DMS79 (cell line): ENCODE results near the gene PSD4.

Experiments used
- DNase-seq: peaks from one replicate; lab custom pipeline; 2025; lab: John Stamatoyannopoulos, UW

Gene PSD4

GRCh38 chr2:113238871-113239839 lies 65.4 kb downstream of the PSD4 start:
- no peak for DNase-seq

GRCh38 chr2:113240150-113240914 lies 66.6 kb downstream of the PSD4 start:
- DNase-seq = no peak

GRCh38 chr2:113240915-113241911 lies 67.4 kb downstream of the PSD4 start:
- DNase-seq = no peak

- DNase-seq = no peak
Measured at GRCh38 chr2:113242327-113242726, 68.6 kb downstream of the PSD4 start.

GRCh38 chr2:113245276-113245711 lies 71.5 kb downstream of the PSD4 start:
- DNase-seq = no peak

- DNase-seq = no peak
Measured at GRCh38 chr2:113246606-113247005, 72.8 kb downstream of the PSD4 start.

GRCh38 chr2:113248997-113249770 lies 75.4 kb downstream of the PSD4 start:
- DNase-seq = peak; percentile 15

- DNase-seq = no peak
Measured at GRCh38 chr2:113251118-113251517, 77.3 kb downstream of the PSD4 start.

- no peak for DNase-seq
Measured at GRCh38 chr2:113252047-113252590, 78.3 kb downstream of the PSD4 start.

- DNase-seq = no peak
Measured at GRCh38 chr2:113253453-113253852, 79.7 kb downstream of the PSD4 start.

GRCh38 chr2:113255140-113256070 lies 81.6 kb downstream of the PSD4 start:
- no peak for DNase-seq

GRCh38 chr2:113257516-113258264 lies 83.9 kb downstream of the PSD4 start:
- DNase-seq = no peak

GRCh38 chr2:113258471-113259147 lies 84.8 kb downstream of the PSD4 start:
- no peak for DNase-seq
